AG09309 (cell line): ENCODE data around the gene OSBPL8.
A peak's percentile ranks its signal among the peaks of the same experiment; 100 is the strongest.
"Not testable (repeated sequence)": the region's sequence is repeated elsewhere in the genome, so short reads cannot be mapped to it uniquely, and the experiment has no call there.

Experiments
- DNase-seq: peaks from one replicate; pipeline ENCODE4 v3.0.0-alpha.2; 2010; ENCODE audit warnings: low read depth
- H3K4me3 ChIP-seq: 2 replicates; pipeline ENCODE4 v1.5.1; 2011; ENCODE audit warnings: mild to moderate bottlenecking, low read depth, low read length, moderate library complexity; ENCODE audit not compliant: control insufficient read depth
- CTCF ChIP-seq: IDR thresholded peaks from 2 replicates; pipeline ENCODE4 v1.5.1; 2011; ENCODE audit warnings: mild to moderate bottlenecking, low read depth, low read length, inconsistent platforms; ENCODE audit not compliant: insufficient read depth, control insufficient read depth; ENCODE audit errors: missing control alignments

OSBPL8 gene

GRCh38 chr12:76486011-76486410 lies 73.6 kb downstream of the OSBPL8 start:
- H3K4me3 ChIP-seq: no peak overlapping the region
- no peak for DNase-seq
- TF ChIP-seq CTCF: no peak

- H3K4me3 ChIP-seq: no peak overlapping the region
- TF ChIP-seq CTCF: no peak
- DNase-seq: no peak
These were observed 78.8 kb downstream of the OSBPL8 start for GRCh38 chr12:76480796-76481195.

GRCh38 chr12:76478045-76478444 lies 81.5 kb downstream of the OSBPL8 start:
- H3K4me3 ChIP-seq: no peak overlapping the region
- no peak for DNase-seq
- no peak for TF ChIP-seq CTCF

- H3K4me3 ChIP-seq, DNase-seq: not testable (repeated sequence)
These were observed 86.7 kb downstream of the OSBPL8 start for GRCh38 chr12:76472862-76473261.

GRCh38 chr12:76471579-76471978 lies 88.0 kb downstream of the OSBPL8 start:
- H3K4me3 ChIP-seq: no peak overlapping the region
- no peak for TF ChIP-seq CTCF
- DNase-seq: no peak

- H3K4me3 ChIP-seq: no peak overlapping the region
- peak; percentile 65 for DNase-seq
These were observed 89.3 kb downstream of the OSBPL8 start for GRCh38 chr12:76470028-76470939.

GRCh38 chr12:76464631-76465166 lies 94.9 kb downstream of the OSBPL8 start:
- no peak for DNase-seq
- no peak overlapping the region for H3K4me3 ChIP-seq
- no peak for TF ChIP-seq CTCF

More at GRCh38 chr12:76470028-76470939, 89.3 kb downstream of the OSBPL8 start:
- no peak for TF ChIP-seq CTCF
